Fibroblast of villous mesenchyme (primary cell): ENCODE data around the gene NUP35. TPM values are rescaled to one million over a fixed set of nuclear protein-coding genes. Genes with fewer than 3 reads are reported as not detected.

Experiments used
- DNase-seq: peaks from one replicate; pipeline ENCODE4 v3.0.0-alpha.2; 2010; ENCODE audit warnings: low read depth
- H3K4me3 ChIP-seq: 2 replicates; pipeline ENCODE4 v1.5.1; 2011; ENCODE audit warnings: low read depth, mild to moderate bottlenecking, low read length
- total RNA-seq: library from RNA; depleted of rRNA; stranded (reverse); fragments of >200 nt; gene quantifications from 2 replicates; pipeline ENCODE4 v1.2.3, GENCODE V29; 2012
- TF ChIP-seq, protein P1 (sequence below): IDR thresholded peaks from 2 replicates; pipeline ENCODE4 v1.5.1; 2012; ENCODE audit warnings: low read depth, mild to moderate bottlenecking, low read length; ENCODE audit not compliant: insufficient read depth

The NUP35 gene
- total RNA-seq, 1 donor: 14.2 TPM

- H3K4me3 ChIP-seq: no peak overlapping the region
- TF ChIP-seq, protein P1, sequence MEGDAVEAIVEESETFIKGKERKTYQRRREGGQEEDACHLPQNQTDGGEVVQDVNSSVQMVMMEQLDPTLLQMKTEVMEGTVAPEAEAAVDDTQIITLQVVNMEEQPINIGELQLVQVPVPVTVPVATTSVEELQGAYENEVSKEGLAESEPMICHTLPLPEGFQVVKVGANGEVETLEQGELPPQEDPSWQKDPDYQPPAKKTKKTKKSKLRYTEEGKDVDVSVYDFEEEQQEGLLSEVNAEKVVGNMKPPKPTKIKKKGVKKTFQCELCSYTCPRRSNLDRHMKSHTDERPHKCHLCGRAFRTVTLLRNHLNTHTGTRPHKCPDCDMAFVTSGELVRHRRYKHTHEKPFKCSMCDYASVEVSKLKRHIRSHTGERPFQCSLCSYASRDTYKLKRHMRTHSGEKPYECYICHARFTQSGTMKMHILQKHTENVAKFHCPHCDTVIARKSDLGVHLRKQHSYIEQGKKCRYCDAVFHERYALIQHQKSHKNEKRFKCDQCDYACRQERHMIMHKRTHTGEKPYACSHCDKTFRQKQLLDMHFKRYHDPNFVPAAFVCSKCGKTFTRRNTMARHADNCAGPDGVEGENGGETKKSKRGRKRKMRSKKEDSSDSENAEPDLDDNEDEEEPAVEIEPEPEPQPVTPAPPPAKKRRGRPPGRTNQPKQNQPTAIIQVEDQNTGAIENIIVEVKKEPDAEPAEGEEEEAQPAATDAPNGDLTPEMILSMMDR: no peak
- DNase-seq: no peak
Measured at GRCh38 chr2:183185534-183185933, 61.3 kb downstream of the NUP35 start.

DNA sequence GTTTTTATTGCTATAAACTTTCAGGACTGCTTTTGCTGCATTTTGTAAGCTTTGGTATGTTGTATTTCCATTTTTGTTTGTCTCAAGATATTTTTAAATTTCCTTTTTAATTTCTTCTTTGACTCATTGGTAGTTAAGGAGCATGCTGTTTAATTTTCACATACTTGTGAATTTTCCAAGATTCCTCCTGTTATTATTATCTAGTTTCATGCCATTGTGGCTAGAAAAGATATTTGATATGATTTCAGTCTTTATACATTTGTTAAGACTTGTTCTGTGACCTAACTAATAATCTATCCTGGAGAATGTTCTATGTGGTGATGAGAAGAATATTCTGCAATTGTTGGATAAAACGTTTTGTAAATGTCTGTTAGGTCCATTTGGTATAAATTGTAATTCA is 62.1 kb downstream of the NUP35 start:
- H3K4me3 ChIP-seq: no peak overlapping the region
- TF ChIP-seq, protein P1: no peak
- DNase-seq: peak; percentile 11

DNA sequence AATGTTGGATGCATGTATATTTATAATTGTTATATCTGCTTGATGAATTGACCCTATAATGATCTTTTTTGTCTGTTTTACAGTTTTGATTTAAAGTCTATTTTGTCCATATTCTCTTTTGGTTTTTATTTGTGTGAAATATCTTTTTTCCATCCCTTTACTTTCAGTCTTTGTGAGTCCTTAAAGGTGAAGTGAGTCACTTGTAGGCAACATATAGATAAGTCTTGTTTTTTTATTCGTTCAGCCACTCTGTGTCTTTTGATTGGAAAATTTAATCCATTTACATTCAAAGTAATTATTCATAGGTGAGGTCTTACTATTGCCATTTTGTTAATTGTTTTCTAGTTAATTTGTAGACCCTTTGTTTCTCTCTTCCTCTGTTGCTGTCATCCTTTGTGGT is 62.5 kb downstream of the NUP35 start:
- no peak for DNase-seq
- no peak overlapping the region for H3K4me3 ChIP-seq
- TF ChIP-seq, protein P1: no peak

GRCh38 chr2:183192343-183192742 is 68.1 kb downstream of the NUP35 start:
- DNase-seq: no peak
- TF ChIP-seq, protein P1: no peak
- H3K4me3 ChIP-seq: no peak overlapping the region

DNA sequence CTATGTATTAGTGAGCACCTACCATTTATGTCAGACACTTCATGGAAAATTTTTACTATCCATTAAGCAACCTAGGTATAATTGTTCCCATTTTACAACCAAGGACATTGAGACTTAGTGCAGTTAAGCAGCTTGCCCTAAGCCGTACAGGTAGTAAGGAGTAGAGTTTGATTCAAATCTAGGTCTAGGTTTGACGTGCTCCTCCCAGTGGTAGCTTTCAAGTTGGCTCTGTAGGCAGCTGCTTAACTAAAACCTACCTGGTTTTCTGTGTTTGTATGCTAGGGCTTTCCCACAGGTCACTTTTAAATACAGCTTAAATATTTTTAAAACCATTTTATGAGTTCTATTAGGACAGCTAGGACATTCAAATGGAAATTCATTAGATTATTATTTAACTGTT is 69.7 kb downstream of the NUP35 start:
- no peak for DNase-seq
- TF ChIP-seq, protein P1: no peak

GRCh38 chr2:183195397-183195796 is 71.2 kb downstream of the NUP35 start:
- H3K4me3 ChIP-seq: no peak overlapping the region
- TF ChIP-seq, protein P1: no peak
- DNase-seq: no peak

More for the DNA sequence above, 69.7 kb downstream of the NUP35 start:
- H3K4me3 ChIP-seq: no peak overlapping the region

GRCh38 chr2:183195998-183196409 is 71.8 kb downstream of the NUP35 start:
- TF ChIP-seq, protein P1: no peak
- no peak overlapping the region for H3K4me3 ChIP-seq

More at GRCh38 chr2:183195998-183196409, 71.8 kb downstream of the NUP35 start:
- no peak for DNase-seq
